Left colon (tissue), 2 donors: Measurements from ENCODE around the gene SCRN2. TPM values are rescaled to one million over a fixed set of nuclear protein-coding genes. Genes with fewer than 3 reads are reported as not detected.

ENCODE experiments used
- ATAC-seq: fragments of 200-7000 bp; cut with Tn5 transposase; one replicate; pipeline ENCODE4 v1.9.1; 2020; ENCODE audit warnings: mild to moderate bottlenecking, moderate library complexity
- DNase-seq, 2 donors: peaks; one replicate each; pipeline ENCODE4 v3.0.0-alpha.2; 2020
- intact Hi-C, 2 donors: fragments of 100-400 bp; cut with DNase I in 1 of 2; cut with micrococcal nuclease in 1 of 2; formaldehyde crosslinking; loops; one replicate each; pipeline versions ENCODE4 v1.11.2 to v1.14.0; 2022; cut with DNase I, micrococcal nuclease
- total RNA-seq, 2 donors: library from RNA; stranded (reverse); fragmentation: NEBNext Ultra II Directional; extraction: Animal tissue kit (Norgen Biotek cat#: 25700); gene quantifications; one replicate each; pipeline ENCODE4 v1.2.1, GENCODE V29; 2021
- donor health status: DM: no; HTN: no; CAD: no.
- donor health status: DM: yes; HTN: yes; CAD: no.

The SCRN2 gene
- total RNA-seq, 2 donors from 2014 or later: 51.0 to 53.7 TPM

DNA sequence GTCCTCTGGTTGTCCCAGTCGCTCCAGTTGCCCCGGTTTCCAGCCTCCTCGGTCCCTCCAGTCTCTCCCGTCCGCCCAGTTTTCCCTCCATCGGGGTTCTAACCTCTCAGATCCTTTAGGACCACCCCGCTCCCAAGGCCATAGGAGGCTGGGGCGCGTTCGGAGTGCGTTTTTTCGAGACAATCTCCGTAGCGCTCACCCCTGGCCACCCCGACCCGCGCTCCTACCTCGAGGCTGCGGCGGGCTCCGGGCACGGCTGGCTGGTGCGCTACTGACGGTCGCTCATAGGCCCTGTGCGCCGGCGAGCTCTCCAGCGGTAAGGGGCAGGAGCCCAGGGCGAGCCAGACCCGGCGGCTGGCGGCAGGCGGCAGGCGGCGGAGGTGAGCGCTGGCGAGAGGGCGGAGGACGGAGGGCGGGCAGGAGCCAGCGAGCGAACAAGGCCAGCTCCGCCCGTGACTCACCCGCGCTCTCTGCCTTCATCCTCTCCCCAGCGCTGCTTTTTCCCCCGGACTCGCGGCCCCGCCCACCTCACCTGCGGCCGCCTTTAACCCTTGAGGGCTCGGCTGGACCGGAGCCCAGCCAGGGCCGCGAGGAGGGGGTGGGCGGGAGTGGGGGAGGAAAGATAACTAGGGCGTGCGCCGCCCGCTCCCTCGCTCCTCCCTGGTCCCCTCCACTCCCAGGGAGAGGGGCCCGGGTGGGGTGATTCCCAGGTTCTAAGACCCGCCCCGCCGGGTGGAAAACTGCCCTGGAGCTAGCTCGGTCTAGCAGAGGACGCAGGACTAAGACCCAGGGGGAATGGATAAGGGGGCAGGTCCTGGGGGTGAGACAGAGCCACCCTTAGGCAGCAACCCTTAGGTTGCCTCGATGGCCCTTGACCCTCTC lies 9.9 kb upstream of the SCRN2 start, which contains the start of gene SP6:
TSS of gene SP6 (minus strand) at position 472 of the 882 bp plus-strand sequence. CDS start 2,734 bp downstream, outside the sequence.
- DNase-seq (peak; percentile 86 to 91), ATAC-seq (peak; percentile 96)
- intact Hi-C loops: no loop called here

DNA sequence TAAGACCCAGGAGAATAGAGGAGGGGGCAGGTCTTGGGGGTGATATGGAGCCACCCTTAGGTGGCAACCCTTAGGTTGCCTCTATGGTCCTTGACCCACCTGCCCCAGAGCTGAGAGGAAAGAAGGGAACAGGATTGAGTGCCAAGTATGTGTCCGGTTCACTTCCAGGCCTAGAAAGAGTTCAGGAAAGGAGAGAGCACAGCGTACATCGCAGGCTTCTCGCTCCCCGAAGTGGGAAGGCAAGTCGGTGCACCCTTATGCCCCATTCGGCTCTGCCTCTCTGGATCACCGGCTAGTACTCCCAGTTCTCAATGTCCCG lies 9.3 kb upstream of the SCRN2 start:
- DNase-seq: no peak
- ATAC-seq: peak; percentile 35
- intact Hi-C loops: no loop called here

DNA sequence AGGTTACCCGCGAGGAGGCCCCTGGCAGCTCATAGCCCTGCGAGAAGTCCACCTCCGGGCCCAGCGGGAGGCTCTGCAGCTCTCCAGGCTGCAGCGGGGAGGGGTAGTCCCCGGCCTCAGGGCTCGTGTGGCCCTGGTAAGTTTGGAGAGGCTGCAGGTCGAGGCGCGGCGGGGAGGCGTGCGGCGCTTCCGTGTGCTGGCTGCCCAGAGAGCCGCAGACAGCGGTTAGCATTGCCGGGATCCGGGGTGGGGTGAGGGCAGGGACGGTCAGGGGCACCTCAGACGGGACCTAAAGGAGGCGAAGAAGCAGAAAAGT lies 7.1 kb upstream of the SCRN2 start:
- DNase-seq (no peak), ATAC-seq (no peak)
- intact Hi-C loops: loop anchor here in 1 of 2 donors (10.0 kb wide), 1 partner anchor 97 kb away; the partner anchor contains the start of gene PNPO

DNA sequence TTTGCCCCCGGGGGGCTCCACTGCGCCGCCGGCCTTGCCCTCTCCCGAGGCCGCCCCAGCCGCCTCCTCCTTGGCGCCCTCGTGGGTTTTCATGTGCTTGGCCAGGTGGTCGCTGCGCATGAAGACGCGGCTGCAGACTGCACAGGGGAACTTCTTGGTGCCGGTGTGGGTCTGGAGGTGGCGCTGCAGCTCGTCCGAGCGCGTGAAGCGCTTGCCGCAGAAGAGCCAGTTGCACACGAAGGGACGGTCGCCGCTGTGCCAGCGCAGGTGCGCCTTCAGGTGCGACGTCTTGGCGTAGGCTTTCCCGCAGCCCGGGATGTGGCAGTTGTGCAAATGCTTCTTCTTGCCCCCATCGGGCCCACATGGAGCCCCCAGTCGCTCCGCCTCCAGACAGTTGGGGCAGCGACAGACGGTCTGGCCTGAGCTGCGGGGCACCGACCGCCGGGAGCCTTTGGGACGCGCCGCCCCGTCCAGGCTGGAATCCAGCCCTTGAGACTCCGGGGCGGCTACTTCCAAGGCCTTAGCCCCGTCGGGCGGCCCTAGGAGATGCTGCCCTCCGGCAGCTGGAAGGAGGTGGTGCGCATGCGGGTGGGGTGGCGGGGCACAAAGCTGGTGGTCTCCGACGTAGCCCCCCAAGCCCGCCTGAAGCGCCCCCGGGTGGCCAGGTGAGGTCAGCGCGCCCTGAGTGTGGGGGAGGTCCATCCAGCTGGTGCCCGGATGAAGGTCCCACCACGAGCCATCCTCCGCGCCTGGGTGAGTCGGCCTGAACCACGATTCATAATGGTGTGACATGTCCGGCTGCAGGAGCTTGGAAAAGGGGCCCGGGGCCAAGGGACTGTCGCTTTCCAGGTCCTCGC lies 6.5 kb upstream of the SCRN2 start:
- no peak for ATAC-seq
- no peak for DNase-seq
- intact Hi-C loops: loop anchor here in 1 of 2 donors (10.0 kb wide), 1 partner anchor 97 kb away; the partner anchor contains the start of gene PNPO

DNA sequence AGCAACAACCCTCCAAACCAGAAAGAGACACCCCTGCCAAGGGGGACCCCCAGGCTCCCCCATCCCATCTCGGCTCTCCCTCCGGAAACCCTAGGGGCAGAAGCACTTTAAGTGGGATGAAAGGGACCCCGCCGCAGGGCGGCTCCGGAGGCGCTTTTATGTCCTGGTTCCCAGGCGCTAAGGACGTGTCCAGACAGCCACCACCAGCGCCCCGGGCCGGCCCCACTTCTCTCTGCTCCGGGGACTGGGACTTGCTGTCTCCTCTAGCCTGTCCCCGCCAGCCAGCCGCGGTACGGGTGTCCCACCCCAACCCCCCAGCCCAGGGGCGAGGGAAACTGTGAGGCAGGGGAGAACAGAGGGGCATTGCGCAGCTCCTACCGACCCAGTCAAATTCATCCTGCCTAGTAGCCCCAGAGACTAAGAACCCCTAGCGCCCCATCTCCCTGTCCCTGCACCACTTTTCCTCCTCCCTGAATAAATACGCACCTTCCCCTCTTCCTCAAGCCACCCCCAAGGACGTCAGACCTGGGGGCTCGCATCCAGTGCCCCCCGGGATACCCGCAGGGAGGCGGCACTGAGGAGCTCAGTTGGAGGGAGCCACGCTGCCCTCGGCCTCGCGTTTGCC lies 5.8 kb upstream of the SCRN2 start:
- ATAC-seq: no peak
- intact Hi-C loops: loop anchor here in 1 of 2 donors (10.0 kb wide), 1 partner anchor 98 kb away; the partner anchor contains the start of gene PNPO
- no peak for DNase-seq

DNA sequence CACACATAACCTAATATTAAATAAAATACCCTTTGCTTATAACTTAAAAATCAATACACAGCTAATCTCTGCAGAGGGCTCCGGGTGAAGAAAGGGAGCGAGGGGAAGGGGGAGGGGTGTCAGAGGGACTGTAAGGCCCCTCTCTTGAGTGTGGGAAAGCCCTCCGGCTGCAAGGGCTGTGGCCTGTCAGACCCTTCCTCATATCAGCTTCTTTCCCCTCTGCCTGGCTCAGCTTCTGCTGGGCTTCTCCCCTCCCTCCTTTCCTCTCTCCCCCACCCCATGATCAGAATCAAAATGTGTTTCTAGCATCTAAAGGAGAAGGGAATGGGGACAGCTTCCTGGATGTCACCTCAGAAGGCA lies 4.6 kb upstream of the SCRN2 start:
- intact Hi-C loops: loop anchor here in 1 of 2 donors (10.0 kb wide), 1 partner anchor 99 kb away; the partner anchor contains the start of gene PNPO
- no peak for ATAC-seq
- DNase-seq: no peak

DNA sequence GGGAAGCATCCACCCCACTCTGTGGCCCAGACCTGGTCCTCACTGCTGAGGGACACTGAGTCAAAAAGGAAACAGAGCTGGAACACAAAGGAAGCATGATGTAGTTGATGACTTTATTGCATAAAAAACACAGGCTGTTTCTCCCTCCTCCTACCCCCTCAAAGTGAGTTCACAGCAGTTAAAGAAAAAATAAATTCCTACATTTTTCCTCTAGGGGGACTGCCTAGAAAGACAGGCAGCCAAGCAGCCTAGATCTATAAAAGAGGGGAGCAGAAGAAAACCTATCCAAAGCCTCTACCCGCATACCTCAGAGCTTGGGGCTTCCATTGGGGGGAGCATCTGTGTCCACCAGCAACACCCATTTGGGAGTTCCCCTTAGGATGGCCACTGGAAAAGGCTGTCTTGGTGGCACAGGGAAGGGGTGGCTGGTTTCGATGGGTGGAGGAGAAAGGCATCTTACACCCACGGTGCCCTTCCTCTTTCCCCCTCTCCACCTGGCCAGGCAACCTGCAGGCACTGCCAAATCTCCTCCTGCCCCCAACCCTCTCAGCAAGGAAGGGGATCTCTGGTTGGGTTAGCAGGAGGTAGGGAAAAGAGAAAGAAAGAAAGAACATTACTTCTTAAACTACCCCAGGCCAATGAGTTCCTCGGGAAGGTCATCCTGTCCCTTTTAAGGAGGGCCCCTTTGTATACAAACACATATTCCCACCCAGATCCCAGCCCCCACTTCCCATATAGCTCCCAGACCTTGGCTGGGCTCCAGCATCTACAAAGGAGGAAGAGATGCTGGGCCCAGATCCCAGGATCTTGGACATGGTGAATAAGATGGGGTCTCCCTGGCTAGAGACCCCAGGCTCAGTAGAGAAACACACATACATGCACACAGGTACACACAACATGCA lies 4.0 kb upstream of the SCRN2 start:
- intact Hi-C loops: loop anchor here (5.0 to 10.0 kb wide), 2 partner anchors 42 to 100 kb away; partner anchors contain the start of gene PNPO (in 1 of the 2)
- DNase-seq: no peak
- no peak for ATAC-seq

DNA sequence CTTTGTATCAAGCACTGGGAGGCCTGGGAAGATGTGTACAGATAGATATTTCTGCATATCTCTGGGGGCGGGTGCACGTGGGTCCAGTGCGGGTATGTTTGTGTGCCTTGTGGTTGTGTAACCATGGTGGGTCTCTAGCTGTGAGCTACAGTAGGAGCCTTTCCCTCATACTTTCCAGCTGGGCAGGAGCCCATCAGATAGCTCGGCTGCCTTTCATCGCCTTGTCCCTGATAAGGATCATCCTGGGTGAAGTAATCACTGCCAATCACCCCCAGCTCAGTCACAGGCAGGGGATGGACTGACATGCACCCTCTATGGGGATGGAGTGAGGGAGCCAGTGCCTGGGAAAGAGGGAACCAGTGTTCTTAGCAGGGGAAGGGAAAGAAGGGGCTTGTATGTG lies 3.2 kb upstream of the SCRN2 start:
- ATAC-seq: no peak
- intact Hi-C loops: loop anchor here (5.0 to 10.0 kb wide), 2 partner anchors 43 to 101 kb away; partner anchors contain the start of gene PNPO (in 1 of the 2)
- no peak for DNase-seq

DNA sequence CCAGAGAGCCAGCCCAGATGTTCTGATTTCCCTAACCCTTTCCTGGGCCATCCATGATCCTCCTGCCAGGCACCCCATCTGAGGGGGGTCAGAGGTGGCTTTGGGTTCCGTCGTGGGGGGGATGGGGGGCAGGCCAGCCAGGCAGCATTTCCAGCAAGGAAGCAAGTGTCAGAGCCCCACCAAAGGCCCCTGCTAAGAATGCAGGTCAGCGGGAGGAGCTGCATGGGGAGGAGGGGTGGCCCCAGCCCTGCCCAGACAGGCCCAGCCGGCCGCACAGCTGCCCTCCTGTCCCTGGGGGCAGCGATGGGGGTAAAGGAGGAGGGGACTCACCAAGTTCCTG lies 2.3 kb upstream of the SCRN2 start:
- intact Hi-C loops: loop anchor here (2.0 to 10.0 kb wide), 3 partner anchors 44 to 101 kb away; partner anchors contain the start of gene PNPO (in 1 of the 2)
- DNase-seq: no peak
- no peak for ATAC-seq

DNA sequence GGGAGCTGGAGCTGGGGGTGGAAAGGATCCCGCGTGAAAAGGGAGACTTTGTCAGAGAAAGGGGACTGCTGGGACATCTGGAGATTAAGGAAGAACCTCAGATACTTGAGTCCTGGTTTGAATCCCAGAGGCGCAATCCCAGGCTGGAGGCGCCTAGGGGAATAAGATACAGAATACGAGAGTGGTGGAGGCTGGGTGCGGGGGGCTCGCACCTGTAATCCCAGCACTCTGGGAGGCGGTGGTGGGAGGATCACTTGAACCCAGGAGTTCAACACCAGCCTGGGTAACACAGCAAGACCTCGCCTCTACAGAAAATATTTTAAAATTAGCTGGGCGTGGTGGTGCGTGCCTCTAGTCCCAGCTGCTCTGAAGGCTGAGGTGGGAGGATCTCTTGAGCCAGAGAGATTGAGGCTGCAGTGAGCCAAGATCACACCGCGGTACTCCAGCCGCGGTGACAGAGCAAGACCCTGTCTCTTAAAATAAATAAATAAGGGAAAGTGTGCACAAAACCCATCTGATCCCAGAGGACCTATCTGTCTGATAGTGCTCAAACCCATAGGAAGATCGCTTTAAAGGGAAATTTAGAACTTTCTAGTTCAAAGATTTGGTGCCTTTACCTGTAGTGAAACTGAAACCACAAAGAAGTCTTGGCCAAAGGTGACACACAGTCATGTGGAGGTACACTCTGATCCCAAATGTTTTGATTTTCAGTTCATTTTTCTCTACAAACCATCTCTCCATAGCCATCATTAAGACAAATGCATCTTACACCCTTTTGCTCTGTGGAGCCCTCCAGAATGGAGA lies 617 bp upstream of the SCRN2 start:
- intact Hi-C loops: loop anchor here (2.0 to 10.0 kb wide), 3 partner anchors 46 to 103 kb away; partner anchors contain the start of gene PNPO (in 1 of the 2)
- ATAC-seq: peak; percentile 22
- no peak for DNase-seq

DNA sequence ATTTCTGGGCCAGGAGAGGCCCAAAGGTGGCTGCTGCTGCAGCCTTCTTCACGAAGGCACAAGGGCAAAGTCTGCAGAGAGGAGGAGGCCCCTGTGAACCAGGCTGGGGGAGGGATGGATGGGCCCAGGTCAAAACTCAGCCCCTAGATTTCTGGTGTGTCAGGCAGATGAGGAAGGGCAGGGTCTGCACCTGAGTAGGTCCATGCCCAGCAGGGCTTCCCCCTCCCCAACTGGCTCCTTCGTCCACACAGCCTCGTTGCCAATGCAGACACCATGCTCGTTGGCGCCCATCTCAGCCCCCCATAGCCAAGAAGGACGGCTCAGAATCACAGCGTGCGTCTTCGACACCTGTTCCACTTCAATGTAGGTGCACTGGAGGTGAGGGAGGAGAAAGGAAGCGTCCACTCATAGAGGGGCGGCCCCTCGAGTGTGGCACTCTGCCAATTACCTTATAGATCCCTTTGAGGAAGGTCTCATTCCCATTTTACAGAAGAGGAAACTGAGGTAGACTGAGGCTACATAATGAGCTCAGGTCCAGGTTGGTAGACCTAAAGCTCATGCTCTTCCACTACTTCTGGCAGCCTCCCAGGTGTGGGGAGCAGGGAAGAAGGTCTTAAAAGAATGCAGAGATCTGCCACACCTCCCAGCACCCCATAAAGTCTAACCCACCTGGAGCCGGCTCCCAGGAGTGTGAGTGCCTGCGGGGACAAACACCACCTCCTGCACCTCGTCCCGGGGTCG lies 902 bp downstream of the SCRN2 start:
- DNase-seq: peak in 1 of 2 donors; percentile 36
- intact Hi-C loops: loop anchor here (5.0 to 10.0 kb wide), 2 partner anchors 47 to 105 kb away; partner anchors contain the start of gene PNPO (in 1 of the 2)
- ATAC-seq: no peak

DNA sequence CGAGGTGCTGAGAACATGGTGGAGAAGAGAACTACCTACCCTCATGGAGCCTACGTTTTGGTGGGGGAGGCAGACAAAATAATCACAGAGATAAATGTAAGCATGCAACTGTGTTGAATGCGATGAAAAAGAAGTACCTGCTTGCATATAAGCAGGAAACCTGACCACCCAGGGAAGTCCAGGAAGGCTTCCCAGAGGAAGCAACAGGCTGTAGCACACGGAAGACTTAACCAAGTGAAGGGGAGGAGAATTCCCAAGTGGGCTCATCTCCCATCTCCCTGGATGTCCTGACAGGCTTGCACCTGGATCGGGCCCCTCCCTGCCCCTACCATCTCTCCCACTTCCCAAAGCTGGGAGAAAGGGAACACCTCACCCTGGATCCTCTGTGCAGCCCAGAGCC lies 2.0 kb downstream of the SCRN2 start:
- intact Hi-C loops: no loop called here
- DNase-seq (no peak), ATAC-seq (no peak)

DNA sequence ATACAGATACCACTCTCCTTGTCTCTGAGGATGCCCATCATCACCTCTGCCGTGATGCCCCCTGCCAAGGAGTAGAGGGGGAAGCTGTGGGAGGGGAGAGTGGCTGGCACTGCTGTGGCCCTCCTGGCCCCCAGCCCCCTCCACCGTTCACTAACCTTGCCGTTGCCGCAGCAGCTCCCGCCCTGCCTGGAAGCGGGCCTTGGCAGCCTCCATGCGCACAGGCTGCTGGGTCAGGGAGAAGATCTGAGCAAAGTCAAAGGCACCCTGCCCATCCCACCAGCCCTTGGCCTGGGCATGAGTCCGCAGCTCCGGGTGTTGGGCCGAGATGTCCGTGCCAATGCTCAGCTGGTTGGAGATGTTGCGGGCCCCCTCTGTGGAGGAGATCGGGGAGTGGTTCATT lies 2.4 kb downstream of the SCRN2 start:
- intact Hi-C loops: no loop called here
- DNase-seq: no peak

DNA sequence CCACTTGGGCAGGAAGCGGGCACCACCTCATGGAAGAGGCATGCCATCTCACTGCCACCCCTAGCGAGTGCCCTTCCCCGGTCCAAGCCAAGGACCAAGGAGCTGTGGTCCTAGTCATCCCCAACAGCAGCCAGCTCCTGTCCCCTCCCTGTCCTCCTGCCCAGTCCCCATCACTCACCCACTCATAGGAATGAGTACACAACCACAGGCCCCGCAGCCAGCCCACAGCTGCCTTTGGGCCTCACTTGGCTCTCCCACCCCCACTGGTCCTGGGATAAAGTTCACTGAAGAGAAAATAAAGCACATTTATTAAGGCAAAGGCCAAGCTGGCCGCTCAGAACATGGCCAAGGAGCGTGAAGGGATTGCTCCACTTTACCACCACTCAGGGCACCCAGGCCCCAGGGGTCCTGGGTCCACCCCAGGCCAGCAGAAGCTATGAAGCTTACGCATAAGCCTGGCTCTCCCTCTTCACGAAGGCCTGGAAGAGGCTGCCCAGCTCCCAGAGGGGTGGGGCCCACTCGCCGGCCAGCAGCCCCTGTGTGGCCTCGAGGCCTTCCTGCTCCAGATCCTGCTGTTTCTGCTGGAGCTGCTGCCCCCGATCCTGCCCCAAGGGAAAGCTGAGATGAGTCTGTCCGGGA lies 3.6 kb downstream of the SCRN2 start:
- ATAC-seq (no peak), DNase-seq (no peak)
- intact Hi-C loops: no loop called here

More for the DNA sequence above, 2.4 kb downstream of the SCRN2 start:
- no peak for ATAC-seq

DNA sequence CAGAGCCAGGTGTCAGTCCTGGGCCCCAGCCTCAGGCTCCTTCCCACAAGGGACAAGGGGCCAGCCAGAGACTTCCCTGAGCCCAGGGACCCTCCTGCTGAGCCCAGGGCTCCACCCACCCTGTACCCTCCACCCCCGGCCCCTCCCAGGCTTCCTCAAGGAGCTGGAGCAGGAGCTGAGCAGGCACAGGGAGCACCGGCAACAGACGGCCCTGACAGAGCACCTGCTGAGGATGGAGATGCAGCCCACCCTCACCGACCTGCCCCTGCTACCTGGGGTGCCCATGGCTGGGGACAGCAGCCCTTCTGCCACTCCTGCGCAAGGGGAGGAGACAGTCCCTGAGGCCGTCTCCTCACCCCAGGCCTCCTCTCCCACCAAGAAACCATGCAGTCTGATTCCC lies 4.5 kb downstream of the SCRN2 start:
- intact Hi-C loops: no loop called here
- peak in 1 of 2 donors; percentile 19 for DNase-seq

DNA sequence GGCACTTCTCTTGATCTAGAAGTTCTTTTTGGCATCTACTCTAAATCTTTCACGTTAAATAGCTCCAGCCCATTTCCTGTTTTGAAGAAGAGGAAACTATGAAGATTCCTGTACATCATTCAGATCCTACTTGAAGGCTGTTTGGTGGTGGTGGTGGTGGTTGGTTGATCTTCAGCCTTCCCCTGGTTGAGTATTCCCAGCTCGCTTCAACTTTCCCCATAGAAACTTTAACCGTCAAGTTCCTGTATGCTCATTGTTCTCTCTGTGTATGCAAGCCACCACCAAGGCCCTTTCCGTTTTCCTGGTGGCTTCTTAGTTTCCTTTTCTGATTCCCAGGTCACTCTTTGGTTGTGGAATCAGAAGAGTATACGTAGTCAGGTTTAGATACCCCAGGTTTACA lies 6.3 kb downstream of the SCRN2 start:
- intact Hi-C loops: no loop called here
- DNase-seq (no peak), ATAC-seq (no peak)

More for the DNA sequence above, 4.5 kb downstream of the SCRN2 start:
- ATAC-seq: no peak
